Glutamatergic neuron (in vitro differentiated cells): ENCODE results near the gene OR2A1. TPM values are rescaled to one million over a fixed set of nuclear protein-coding genes. Genes with fewer than 3 reads are reported as not detected.

Experiments
- total RNA-seq: library from RNA; stranded (reverse); fragmentation: NEBNext Ultra II Directional; extraction: Animal tissue kit (Norgen Biotek cat#: 25700); gene quantifications from one replicate; pipeline ENCODE4 v1.2.1, GENCODE V29; 2021; ENCODE audit not compliant: unreplicated experiment

The OR2A1 gene
- total RNA-seq, 1 donor from 2014 or later: not detected

Other genes with a start within 250 kb of the OR2A1 start
- not detected for gene OR2A25, start 242.6 kb upstream of the OR2A1 start, total RNA-seq
- not detected for gene OR2A12, start 226.1 kb upstream of the OR2A1 start, total RNA-seq
- gene OR2A2, start 202.8 kb upstream of the OR2A1 start, total RNA-seq: not detected
- not detected for gene OR2A14, start 189.2 kb upstream of the OR2A1 start, total RNA-seq
- 0.17 TPM for gene CTAGE4, start 129.0 kb upstream of the OR2A1 start, total RNA-seq
- gene ARHGEF35, start 116.6 kb upstream of the OR2A1 start, total RNA-seq: 0.69 TPM
- gene OR2A42, start 72.8 kb upstream of the OR2A1 start, total RNA-seq: not detected
- 0.22 TPM for gene OR2A7, start 47.6 kb upstream of the OR2A1 start, total RNA-seq
- gene CTAGE8, start 43.1 kb upstream of the OR2A1 start, total RNA-seq: 0.54 TPM
- gene ARHGEF5, start 43.0 kb downstream of the OR2A1 start, total RNA-seq: 0.93 TPM
- not detected for gene NOBOX, start 91.3 kb downstream of the OR2A1 start, total RNA-seq